ENCODE measurements around the gene SDHAF2. TPM values are rescaled to one million over a fixed set of nuclear protein-coding genes. Genes with fewer than 3 reads are reported as not detected.

SDHAF2 gene
- total RNA-seq, 1 experiment from 2014 or later = 34.0 TPM

GRCh38 chr11:61414547-61414946, 15.4 kb upstream of the SDHAF2 start:
- ChIA-PET CTCF (no interaction called here), RAD21 (ENCODE audit: low non-redundant PET in 1 of 2, low total read pairs in 2 of 2, uncharacterized antibody in 2 of 2, unreplicated experiment in 2 of 2) (no interaction called here), POLR2A (no interaction called here)
- no peak for TF ChIP-seq ATF3 (IDR thresholded peaks at IDR 0.05)
- no peak for TF ChIP-seq MAX (IDR thresholded peaks at IDR 0.05)
- TF ChIP-seq EGR1 (IDR thresholded peaks at IDR 0.05; ENCODE audit: low read depth) = no peak
- TF ChIP-seq CTCF (IDR thresholded peaks at IDR 0.05 in 2 of 3, conservative IDR thresholded peaks at IDR 0.05 in 1 of 3; ENCODE audit: borderline replicate concordance in 1 of 3, insufficient read depth in 1 of 3, low read depth in 2 of 3, low read length in 2 of 3) = no peak
- no peak for TF ChIP-seq ZBTB33 (IDR thresholded peaks at IDR 0.05; ENCODE audit: extremely low read depth, insufficient replicate concordance, low read length)
- no peak for TF ChIP-seq FOSL1 (IDR thresholded peaks at IDR 0.05; ENCODE audit: low read depth)
- no peak for TF ChIP-seq CEBPB (IDR thresholded peaks at IDR 0.05; ENCODE audit: low read depth)
- no peak for TF ChIP-seq TCF7L2 (IDR thresholded peaks at IDR 0.05; ENCODE audit: borderline replicate concordance, extremely low read depth, insufficient read depth, insufficient read length)
- no peak for TF ChIP-seq RAD21 (IDR thresholded peaks at IDR 0.05; ENCODE audit: low read depth)
- TF ChIP-seq REST (IDR thresholded peaks at IDR 0.05; ENCODE audit: low read depth) = no peak
- no peak for TF ChIP-seq JUND (IDR thresholded peaks at IDR 0.05)
- no peak for TF ChIP-seq SP1 (IDR thresholded peaks at IDR 0.05; ENCODE audit: low read depth)
- no peak for TF ChIP-seq ZNF274 (IDR thresholded peaks at IDR 0.05; ENCODE audit: low read depth, low read length)
- TF ChIP-seq EZH2 (IDR thresholded peaks at IDR 0.05) = no peak
- TF ChIP-seq SIN3A (IDR thresholded peaks at IDR 0.05; ENCODE audit: low read depth) = no peak
- no peak for TF ChIP-seq ZFX (IDR thresholded peaks at IDR 0.05)
- TF ChIP-seq YY1 (IDR thresholded peaks at IDR 0.05; ENCODE audit: extremely low read depth, insufficient replicate concordance, low read depth, low read length) = no peak
- no peak for TF ChIP-seq POLR2A (IDR thresholded peaks at IDR 0.05; ENCODE audit: borderline replicate concordance, extremely low read depth, insufficient read depth, insufficient read length)
- TF ChIP-seq POLR2AphosphoS5 (IDR thresholded peaks at IDR 0.05; ENCODE audit: low read depth, low read length) = no peak
- no peak for TF ChIP-seq SRF (IDR thresholded peaks at IDR 0.05; ENCODE audit: low read depth)
- Histone ChIP-seq H3K36me3 (ENCODE audit: control insufficient read depth in 1 of 2, insufficient read depth in 2 of 2, low read length in 2 of 2) (peaks cover 72 to 78% of the 10 kb centered on the region in 2 experiments), H3K9me3 (ENCODE audit: control insufficient read depth in 1 of 2, insufficient read depth in 1 of 2, low read depth in 1 of 2, low read length in 2 of 2) (no peaks in the 10 kb centered on the region), H3K9ac (ENCODE audit: low read length) (no peak overlapping the region), H2AFZ (ENCODE audit: low read depth, low read length, poor library complexity, severe bottlenecking) (no peak overlapping the region), H3K4me2 (ENCODE audit: low read length) (no peak overlapping the region), H3K27me3 (ENCODE audit: insufficient read depth, low read length) (no peaks in the 10 kb centered on the region), H4K20me1 (ENCODE audit: insufficient read depth) (no peaks in the 10 kb centered on the region), H3K79me2 (ENCODE audit: insufficient read depth, low read length) (peaks cover 60% of the 10 kb centered on the region), H3K4me3 (replicated peaks in 1 of 2; ENCODE audit: low read depth in 1 of 2, low read length in 2 of 2) (no peak overlapping the region), H3K27ac (ENCODE audit: low read depth, low read length) (no peak overlapping the region), H3K4me1 (ENCODE audit: control insufficient read depth in 1 of 2, insufficient read depth in 2 of 2, low read length in 2 of 2) (no peaks in the 10 kb centered on the region), H3K9me2 (ENCODE audit: insufficient read depth) (no peaks in the 10 kb centered on the region)
- no TSS peak for BruUV-seq (replicated peaks)
- intact Hi-C loops (cut with micrococcal nuclease) = no loop called here
- DNase-seq (ENCODE audit: low read depth, low spot score) (no peak), ATAC-seq (no peak)
